ENCODE measurements around the gene SPATA33.

Gene SPATA33

DNA sequence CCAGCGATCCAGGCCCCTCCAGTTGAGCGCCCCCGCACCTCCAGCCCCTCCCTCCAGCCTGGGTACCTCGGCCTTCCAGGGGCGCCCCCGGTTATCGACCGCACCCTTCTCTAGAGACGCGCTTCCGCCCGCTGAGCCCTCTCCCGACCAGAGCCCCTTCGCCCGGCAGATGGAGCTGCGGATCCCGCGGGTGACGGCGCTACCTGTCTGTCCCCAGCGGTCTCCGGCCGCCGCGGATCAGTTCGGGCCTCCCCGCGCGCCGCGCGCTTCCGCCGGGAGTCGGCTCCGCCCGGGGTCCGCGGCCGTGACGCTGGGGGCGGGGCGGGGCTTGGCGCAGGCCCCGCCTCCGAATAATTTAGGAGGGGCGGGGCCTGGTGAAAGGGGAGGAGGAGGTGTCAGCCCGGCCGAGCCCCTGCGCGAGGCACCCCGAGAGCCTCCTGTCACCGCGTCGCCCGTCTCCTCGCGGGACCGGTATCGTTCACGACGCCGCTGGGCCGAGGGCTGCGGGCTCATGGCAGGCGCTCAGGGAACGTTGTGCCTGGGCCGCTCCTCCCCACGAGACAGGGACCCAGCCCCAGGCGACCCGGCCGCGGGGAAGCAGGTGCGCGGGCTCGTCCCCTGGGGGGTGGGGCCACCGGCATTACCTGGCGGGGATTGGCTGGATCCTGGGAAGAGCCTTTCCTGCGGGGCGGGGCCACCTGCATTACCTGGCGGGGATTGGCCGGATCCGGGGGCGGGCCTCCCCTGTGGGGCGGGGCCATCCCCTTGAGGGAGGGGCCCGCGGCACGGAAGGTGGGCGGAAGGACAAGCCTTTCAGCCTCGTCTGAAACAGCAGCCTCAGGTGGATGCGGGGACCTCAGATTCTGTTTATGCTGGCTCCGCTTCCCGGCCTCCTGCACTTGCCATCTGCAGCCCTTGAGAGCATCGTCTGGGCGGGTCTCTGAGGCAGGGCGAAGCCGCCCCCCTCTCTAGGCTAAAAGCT lies 44.1 kb downstream of the SPATA33 start, which contains the start of gene SPATA2L:
SPATA2L (minus strand) TSS at position 281 of the 982 bp plus-strand sequence. CDS start 473 bp downstream, outside the sequence.
- Histone ChIP-seq H3K4me1 (ENCODE audit: control extremely low read depth in 1 of 4, control insufficient read depth in 4 of 4, insufficient read depth in 4 of 4, low read length in 3 of 4) (peaks cover 2 to 30% (median 26%) of the 10 kb centered on the region in 4 experiments), H3K36me3 (ENCODE audit: control insufficient read depth in 4 of 4, insufficient read depth in 4 of 4, low read length in 3 of 4) (peaks cover 0 to 9% (median 1%) of the 10 kb centered on the region in 4 experiments), H3K27me3 (replicated peaks in 2 of 5; ENCODE audit: control insufficient read depth in 4 of 5, insufficient read depth in 5 of 5, low read length in 4 of 5) (no peaks in the 10 kb centered on the region), H3K4me3 (ENCODE audit: control insufficient read depth in 1 of 7, extremely low read depth in 1 of 7, insufficient read depth in 4 of 7, low read depth in 2 of 7, low read length in 6 of 7) (peak within 1 kb of the TSS; percentile 61 to 84 (median 71)), H3K27ac (ENCODE audit: insufficient read depth in 1 of 2, low read depth in 1 of 2, low read length in 2 of 2, poor library complexity in 1 of 2, severe bottlenecking in 2 of 2) (peak within 1 kb of the TSS in 1 of 2 experiments; percentile 66), H3K9me3 (ENCODE audit: control extremely low read depth in 1 of 5, control insufficient read depth in 4 of 5, insufficient read depth in 2 of 5, low read depth in 1 of 5, low read length in 4 of 5) (no peaks in the 10 kb centered on the region)
- DNase-seq, result peak; percentile 92 to 96 (median 96)
- under 1% methylated on average over 92 of the region's 97 CpGs for WGBS (ENCODE audit: insufficient coverage)
- CTCF ChIA-PET, result interaction anchor here (1.0 to 16.5 kb wide), 6 partner anchors 9 to 162 kb away, joined by 4 to 195 read pairs (median 8); no protein-coding TSS in a partner anchor
- POLR2A ChIA-PET, result interaction anchor here (0.6 to 1.2 kb wide), 5 partner anchors 18 to 119 kb away, joined by 3 to 4 read pairs (median 3); partner anchors contain the start of gene ZNF276

DNA sequence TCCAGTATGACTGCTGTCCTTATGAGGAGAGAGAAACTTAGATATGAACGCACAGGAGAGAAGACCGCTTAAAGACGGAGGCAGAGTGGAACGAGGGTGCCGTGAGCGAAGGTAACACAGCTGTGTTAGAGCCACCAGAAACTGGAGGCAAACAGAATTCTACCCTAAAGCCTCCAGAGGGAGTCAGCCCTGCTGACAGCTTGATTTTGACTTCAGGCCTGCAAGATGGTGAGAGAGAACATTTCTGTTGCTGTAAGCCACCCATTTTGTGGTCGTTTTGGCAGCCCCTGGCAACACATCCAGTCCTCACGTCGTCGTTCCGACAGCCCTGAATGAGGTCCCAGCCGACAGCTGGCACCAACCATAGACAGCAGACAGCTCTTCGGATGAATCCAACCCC lies 46.6 kb downstream of the SPATA33 start:
- Histone ChIP-seq H3K4me3 (ENCODE audit: control insufficient read depth in 1 of 7, extremely low read depth in 1 of 7, insufficient read depth in 4 of 7, low read depth in 2 of 7, low read length in 6 of 7) (no peak overlapping the region), H3K27ac (ENCODE audit: insufficient read depth in 1 of 2, low read depth in 1 of 2, low read length in 2 of 2, poor library complexity in 1 of 2, severe bottlenecking in 2 of 2) (no peak overlapping the region), H3K27me3 (replicated peaks in 2 of 5; ENCODE audit: control insufficient read depth in 4 of 5, insufficient read depth in 5 of 5, low read length in 4 of 5) (no peaks in the 10 kb centered on the region), H3K9me3 (ENCODE audit: control extremely low read depth in 1 of 5, control insufficient read depth in 4 of 5, insufficient read depth in 2 of 5, low read depth in 1 of 5, low read length in 4 of 5) (no peaks in the 10 kb centered on the region), H3K36me3 (ENCODE audit: control insufficient read depth in 4 of 4, insufficient read depth in 4 of 4, low read length in 3 of 4) (no peaks in the 10 kb centered on the region), H3K4me1 (ENCODE audit: control extremely low read depth in 1 of 4, control insufficient read depth in 4 of 4, insufficient read depth in 4 of 4, low read length in 3 of 4) (peaks cover 2 to 27% (median 22%) of the 10 kb centered on the region in 4 experiments)
- ChIA-PET POLR2A (no interaction called here), CTCF (interaction anchor here (0.7 to 16.5 kb wide), 7 partner anchors 13 to 206 kb away, joined by 3 to 195 read pairs (median 17); partner anchors contain the start of gene VPS9D1)
- DNase-seq, result no peak
- 91% methylated on average over 11 of the region's 13 CpGs for WGBS (ENCODE audit: insufficient coverage)

- Histone ChIP-seq H3K4me1 (ENCODE audit: control extremely low read depth in 1 of 4, control insufficient read depth in 4 of 4, insufficient read depth in 4 of 4, low read length in 3 of 4) (peaks cover 2 to 24% (median 18%) of the 10 kb centered on the region in 4 experiments), H3K27me3 (replicated peaks in 2 of 5; ENCODE audit: control insufficient read depth in 4 of 5, insufficient read depth in 5 of 5, low read length in 4 of 5) (no peaks in the 10 kb centered on the region), H3K9me3 (ENCODE audit: control extremely low read depth in 1 of 5, control insufficient read depth in 4 of 5, insufficient read depth in 2 of 5, low read depth in 1 of 5, low read length in 4 of 5) (no peaks in the 10 kb centered on the region), H3K36me3 (ENCODE audit: control insufficient read depth in 4 of 4, insufficient read depth in 4 of 4, low read length in 3 of 4) (no peaks in the 10 kb centered on the region), H3K27ac (ENCODE audit: insufficient read depth in 1 of 2, low read depth in 1 of 2, low read length in 2 of 2, poor library complexity in 1 of 2, severe bottlenecking in 2 of 2) (no peak overlapping the region), H3K4me3 (ENCODE audit: control insufficient read depth in 1 of 7, extremely low read depth in 1 of 7, insufficient read depth in 4 of 7, low read depth in 2 of 7, low read length in 6 of 7) (no peak overlapping the region)
- WGBS (ENCODE audit: insufficient coverage), result 89% methylated on average over 12 of the region's 15 CpGs
- ChIA-PET POLR2A (no interaction called here), CTCF (interaction anchor here (1.1 to 16.5 kb wide), 11 partner anchors 8 to 205 kb away, joined by 3 to 195 read pairs (median 15); partner anchors contain the start of gene VPS9D1)
- no peak for DNase-seq
These were observed 47.4 kb downstream of the SPATA33 start for GRCh38 chr16:89705006-89705405.

DNA sequence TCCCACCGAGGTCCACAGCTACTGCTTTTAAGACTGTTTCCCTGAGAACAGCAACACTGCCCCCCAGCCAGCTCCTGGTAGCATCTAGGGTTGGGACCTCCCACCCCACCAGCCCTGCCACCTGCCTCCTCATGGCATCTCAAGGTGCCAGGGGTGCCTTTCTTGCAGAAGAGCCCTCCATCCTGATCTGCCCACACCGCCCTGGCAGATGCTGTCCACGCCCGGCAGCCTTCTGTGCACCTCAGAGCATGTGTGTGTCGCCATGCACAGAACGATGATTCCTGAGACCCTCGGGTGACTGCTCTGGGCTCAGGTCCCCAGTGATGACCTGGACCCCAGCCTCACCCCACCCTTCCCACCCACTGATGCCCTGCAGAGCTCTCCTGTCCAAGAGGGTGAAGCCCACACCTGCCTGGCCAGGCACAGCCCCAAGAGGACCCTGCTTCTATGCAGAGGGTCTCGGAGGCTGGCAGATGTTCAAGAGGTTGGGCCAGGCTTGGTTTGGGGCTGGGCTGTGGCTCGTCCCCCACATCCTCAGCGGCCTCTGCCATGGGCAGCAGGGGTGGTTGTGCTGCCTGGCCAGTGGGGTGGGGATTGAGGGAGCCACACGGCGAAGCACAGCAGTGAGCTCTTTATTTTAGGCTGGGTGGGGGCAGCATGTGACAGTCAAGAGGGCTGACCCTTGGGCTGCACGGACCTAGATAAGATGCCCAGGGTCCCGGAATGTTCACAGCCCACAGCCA lies 49.1 kb downstream of the SPATA33 start:
- 95% methylated on average over 13 of the region's 14 CpGs for WGBS (ENCODE audit: insufficient coverage)

GRCh38 chr16:89707695-89708094 lies 50.1 kb downstream of the SPATA33 start:
- no peaks in the 10 kb centered on the region for H3K27me3 ChIP-seq (replicated peaks in 2 of 5; ENCODE audit: control insufficient read depth in 4 of 5, insufficient read depth in 5 of 5, low read length in 4 of 5)
- H3K9me3 ChIP-seq (ENCODE audit: control extremely low read depth in 1 of 5, control insufficient read depth in 4 of 5, insufficient read depth in 2 of 5, low read depth in 1 of 5, low read length in 4 of 5), result no peaks in the 10 kb centered on the region
- no peak overlapping the region for H3K4me3 ChIP-seq (ENCODE audit: control insufficient read depth in 1 of 7, extremely low read depth in 1 of 7, insufficient read depth in 4 of 7, low read depth in 2 of 7, low read length in 6 of 7)
- ChIA-PET POLR2A (interaction anchor here (0.9 kb wide), 1 partner anchor 18 kb away, joined by 3 read pairs; no protein-coding TSS in a partner anchor), CTCF (interaction anchor here (1.0 to 16.5 kb wide), 10 partner anchors 10 to 156 kb away, joined by 3 to 195 read pairs (median 9); partner anchors contain the start of gene VPS9D1)
- 98% methylated on average over 9 of the region's 9 CpGs for WGBS (ENCODE audit: insufficient coverage)
- no peak for DNase-seq
- no peak overlapping the region for H3K27ac ChIP-seq (ENCODE audit: insufficient read depth in 1 of 2, low read depth in 1 of 2, low read length in 2 of 2, poor library complexity in 1 of 2, severe bottlenecking in 2 of 2)
- peaks cover 0 to 14% (median 12%) of the 10 kb centered on the region in 4 experiments for H3K4me1 ChIP-seq (ENCODE audit: control extremely low read depth in 1 of 4, control insufficient read depth in 4 of 4, insufficient read depth in 4 of 4, low read length in 3 of 4)
- no peaks in the 10 kb centered on the region for H3K36me3 ChIP-seq (ENCODE audit: control insufficient read depth in 4 of 4, insufficient read depth in 4 of 4, low read length in 3 of 4)

More for the DNA sequence above, 49.1 kb downstream of the SPATA33 start:
- ChIA-PET POLR2A (interaction anchor here (0.6 to 1.2 kb wide), 4 partner anchors 12 to 19 kb away, joined by 3 to 4 read pairs (median 3); partner anchors contain the start of gene VPS9D1), CTCF (interaction anchor here (0.6 to 16.5 kb wide), 26 partner anchors 11 to 203 kb away, joined by 3 to 195 read pairs (median 4); partner anchors contain the start of genes TCF25 and VPS9D1)
- no peaks in the 10 kb centered on the region for H3K9me3 ChIP-seq (ENCODE audit: control extremely low read depth in 1 of 5, control insufficient read depth in 4 of 5, insufficient read depth in 2 of 5, low read depth in 1 of 5, low read length in 4 of 5)
- H3K4me1 ChIP-seq (ENCODE audit: control extremely low read depth in 1 of 4, control insufficient read depth in 4 of 4, insufficient read depth in 4 of 4, low read length in 3 of 4), result peaks cover 0 to 9% (median 6%) of the 10 kb centered on the region in 4 experiments
- H3K4me3 ChIP-seq (ENCODE audit: control insufficient read depth in 1 of 7, extremely low read depth in 1 of 7, insufficient read depth in 4 of 7, low read depth in 2 of 7, low read length in 6 of 7), result peak overlapping the region in 1 of 7 experiments; percentile 40
- no peak for DNase-seq
- no peaks in the 10 kb centered on the region for H3K27me3 ChIP-seq (replicated peaks in 2 of 5; ENCODE audit: control insufficient read depth in 4 of 5, insufficient read depth in 5 of 5, low read length in 4 of 5)
- no peak overlapping the region for H3K27ac ChIP-seq (ENCODE audit: insufficient read depth in 1 of 2, low read depth in 1 of 2, low read length in 2 of 2, poor library complexity in 1 of 2, severe bottlenecking in 2 of 2)
- no peaks in the 10 kb centered on the region for H3K36me3 ChIP-seq (ENCODE audit: control insufficient read depth in 4 of 4, insufficient read depth in 4 of 4, low read length in 3 of 4)

DNA sequence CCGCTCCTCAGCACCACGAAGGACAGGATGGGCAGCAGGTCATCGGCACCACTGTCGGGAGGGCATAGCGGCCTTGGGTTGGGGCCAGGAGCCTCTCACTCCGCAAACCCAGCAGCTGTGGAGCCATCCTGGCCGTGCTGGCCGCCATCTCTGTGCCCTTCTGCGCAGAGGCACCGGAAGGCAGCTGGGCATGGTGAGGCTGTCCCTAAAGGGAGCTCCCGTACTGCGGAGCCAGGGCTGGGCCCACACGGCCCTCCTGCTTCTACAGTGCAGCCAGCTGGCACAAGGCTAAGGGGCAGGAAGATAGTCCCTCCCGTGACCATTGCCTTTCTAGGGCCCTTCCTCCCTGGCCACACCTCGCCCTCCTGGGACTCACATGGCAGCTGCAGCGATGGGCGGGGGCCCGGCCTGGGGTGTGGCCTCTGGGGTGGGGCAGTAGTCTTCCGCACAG lies 50.9 kb downstream of the SPATA33 start:
- peaks cover 0 to 18% (median 14%) of the 10 kb centered on the region in 4 experiments for H3K4me1 ChIP-seq (ENCODE audit: control extremely low read depth in 1 of 4, control insufficient read depth in 4 of 4, insufficient read depth in 4 of 4, low read length in 3 of 4)
- DNase-seq, result no peak
- ChIA-PET POLR2A (interaction anchor here (1.5 kb wide), 1 partner anchor 14 kb away, joined by 6 read pairs; no protein-coding TSS in a partner anchor), CTCF (interaction anchor here (1.0 to 16.5 kb wide), 7 partner anchors 9 to 152 kb away, joined by 3 to 195 read pairs (median 8); partner anchors contain the start of gene VPS9D1)
- no peaks in the 10 kb centered on the region for H3K36me3 ChIP-seq (ENCODE audit: control insufficient read depth in 4 of 4, insufficient read depth in 4 of 4, low read length in 3 of 4)
- WGBS (ENCODE audit: insufficient coverage), result 96% methylated on average over 16 of the region's 19 CpGs
- no peak overlapping the region for H3K27ac ChIP-seq (ENCODE audit: insufficient read depth in 1 of 2, low read depth in 1 of 2, low read length in 2 of 2, poor library complexity in 1 of 2, severe bottlenecking in 2 of 2)
- H3K27me3 ChIP-seq (replicated peaks in 2 of 5; ENCODE audit: control insufficient read depth in 4 of 5, insufficient read depth in 5 of 5, low read length in 4 of 5), result no peaks in the 10 kb centered on the region
- no peak overlapping the region for H3K4me3 ChIP-seq (ENCODE audit: control insufficient read depth in 1 of 7, extremely low read depth in 1 of 7, insufficient read depth in 4 of 7, low read depth in 2 of 7, low read length in 6 of 7)
- no peaks in the 10 kb centered on the region for H3K9me3 ChIP-seq (ENCODE audit: control extremely low read depth in 1 of 5, control insufficient read depth in 4 of 5, insufficient read depth in 2 of 5, low read depth in 1 of 5, low read length in 4 of 5)
